ENCODE results near the gene MLPH. TPM values are rescaled to one million over a fixed set of nuclear protein-coding genes. Genes with fewer than 3 reads are reported as not detected.

The MLPH gene
- total and polyA plus RNA-seq, 9 of the 15 experiments (the other 6 are each of a cell fraction or from before 2014, with no cell fraction given) = 0.22 TPM; not detected in 8

GRCh38 chr2:237569896-237570295, 82.8 kb downstream of the MLPH start (continued):
- no peak for TF ChIP-seq BCLAF1 (IDR thresholded peaks at IDR 0.05; ENCODE audit: borderline replicate concordance in 1 of 2, control insufficient read depth in 1 of 2, low read depth in 2 of 2, low read length in 1 of 2)
- no peak for TF ChIP-seq ZNF239 (CRISPR knock-in tag; IDR thresholded peaks at IDR 0.05)
- TF ChIP-seq ZNF318 (IDR thresholded peaks at IDR 0.05; ENCODE audit: borderline replicate concordance in 1 of 2, low read depth in 1 of 2) = no peak
- no peak for TF ChIP-seq MEIS2 (IDR thresholded peaks at IDR 0.05; ENCODE audit: partially characterized antibody)

All from K562 (cell line).